ENCODE data around the gene AMH.

GRCh38 chr19:2278459-2279158 lies 29.5 kb downstream of the AMH start:
- TF ChIP-seq CTCF (IDR thresholded peaks at IDR 0.05) = no peak
- no peak for TF ChIP-seq POLR2A (IDR thresholded peaks at IDR 0.05)

All from adrenal gland (tissue), 5 donors.